Measurements from ENCODE around the gene PTPRZ1.

DNA sequence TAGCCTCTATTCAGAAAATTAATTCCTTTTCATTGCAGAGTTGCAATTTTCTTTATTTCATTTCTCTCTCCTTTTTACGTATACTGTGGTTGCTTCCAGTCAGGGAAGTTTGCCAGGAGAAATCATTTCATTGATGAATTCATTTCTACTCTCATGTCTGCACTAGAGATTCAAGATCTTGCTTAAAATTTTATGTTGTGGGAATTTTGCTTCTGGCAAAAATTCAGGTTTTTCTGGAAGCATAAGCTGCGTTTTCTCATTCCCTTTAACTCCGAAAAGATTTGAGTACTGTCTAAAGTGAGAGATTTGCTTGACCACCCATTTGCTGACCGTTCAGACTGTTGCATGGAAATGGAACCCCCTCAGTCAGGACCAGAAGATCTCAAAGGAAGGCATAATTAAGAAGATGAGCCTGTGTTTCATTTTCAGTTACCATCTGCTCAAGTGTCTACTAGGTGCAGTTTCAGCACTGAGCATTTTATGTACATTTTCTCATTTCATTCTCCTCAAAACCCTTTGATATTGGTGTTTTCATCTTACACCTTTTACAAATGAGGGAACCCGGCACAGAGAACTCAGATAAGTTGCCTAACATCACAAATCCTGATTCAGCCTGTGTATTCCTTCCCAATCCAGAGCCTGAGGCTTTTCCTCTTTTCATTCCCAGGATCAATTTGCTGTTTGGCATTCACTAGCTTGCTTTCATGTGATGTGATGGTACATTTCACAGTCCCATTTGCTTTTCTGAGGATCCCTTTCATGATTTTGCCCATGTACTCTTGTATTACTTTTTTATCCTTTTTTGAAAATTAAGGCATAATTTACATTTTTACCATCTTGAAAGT lies 3.9 kb downstream of the PTPRZ1 start:
- TF ChIP-seq BACH2 (CRISPR knock-in tag; IDR thresholded peaks at IDR 0.05; ENCODE audit: borderline replicate concordance) (no peak), GLIS3 (CRISPR knock-in tag; IDR thresholded peaks at IDR 0.05) (no peak), ZFP30 (CRISPR knock-in tag; IDR thresholded peaks at IDR 0.05) (no peak), TOX (CRISPR knock-in tag; IDR thresholded peaks at IDR 0.05; ENCODE audit: borderline replicate concordance) (no peak), ZFP3 (CRISPR knock-in tag; IDR thresholded peaks at IDR 0.05) (no peak), PPARA (CRISPR knock-in tag; IDR thresholded peaks at IDR 0.05; ENCODE audit: borderline replicate concordance) (no peak), OSR1 (CRISPR knock-in tag; IDR thresholded peaks at IDR 0.05) (no peak)
- TF ChIP-seq, protein P1, sequence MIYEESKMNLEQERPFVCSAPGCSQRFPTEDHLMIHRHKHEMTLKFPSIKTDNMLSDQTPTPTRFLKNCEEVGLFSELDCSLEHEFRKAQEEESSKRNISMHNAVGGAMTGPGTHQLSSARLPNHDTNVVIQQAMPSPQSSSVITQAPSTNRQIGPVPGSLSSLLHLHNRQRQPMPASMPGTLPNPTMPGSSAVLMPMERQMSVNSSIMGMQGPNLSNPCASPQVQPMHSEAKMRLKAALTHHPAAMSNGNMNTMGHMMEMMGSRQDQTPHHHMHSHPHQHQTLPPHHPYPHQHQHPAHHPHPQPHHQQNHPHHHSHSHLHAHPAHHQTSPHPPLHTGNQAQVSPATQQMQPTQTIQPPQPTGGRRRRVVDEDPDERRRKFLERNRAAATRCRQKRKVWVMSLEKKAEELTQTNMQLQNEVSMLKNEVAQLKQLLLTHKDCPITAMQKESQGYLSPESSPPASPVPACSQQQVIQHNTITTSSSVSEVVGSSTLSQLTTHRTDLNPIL (CRISPR knock-in tag; IDR thresholded peaks at IDR 0.05; ENCODE audit: low read depth) = no peak
- TF ChIP-seq, protein P2, sequence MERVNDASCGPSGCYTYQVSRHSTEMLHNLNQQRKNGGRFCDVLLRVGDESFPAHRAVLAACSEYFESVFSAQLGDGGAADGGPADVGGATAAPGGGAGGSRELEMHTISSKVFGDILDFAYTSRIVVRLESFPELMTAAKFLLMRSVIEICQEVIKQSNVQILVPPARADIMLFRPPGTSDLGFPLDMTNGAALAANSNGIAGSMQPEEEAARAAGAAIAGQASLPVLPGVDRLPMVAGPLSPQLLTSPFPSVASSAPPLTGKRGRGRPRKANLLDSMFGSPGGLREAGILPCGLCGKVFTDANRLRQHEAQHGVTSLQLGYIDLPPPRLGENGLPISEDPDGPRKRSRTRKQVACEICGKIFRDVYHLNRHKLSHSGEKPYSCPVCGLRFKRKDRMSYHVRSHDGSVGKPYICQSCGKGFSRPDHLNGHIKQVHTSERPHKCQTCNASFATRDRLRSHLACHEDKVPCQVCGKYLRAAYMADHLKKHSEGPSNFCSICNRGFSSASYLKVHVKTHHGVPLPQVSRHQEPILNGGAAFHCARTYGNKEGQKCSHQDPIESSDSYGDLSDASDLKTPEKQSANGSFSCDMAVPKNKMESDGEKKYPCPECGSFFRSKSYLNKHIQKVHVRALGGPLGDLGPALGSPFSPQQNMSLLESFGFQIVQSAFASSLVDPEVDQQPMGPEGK (CRISPR knock-in tag; IDR thresholded peaks at IDR 0.05; ENCODE audit: borderline replicate concordance) = no peak

All from SK-N-SH treated with all-trans-retinoic acid at 6 μM for 48 hours (cell line).